ENCODE measurements around the gene PRAME. TPM values are rescaled to one million over a fixed set of nuclear protein-coding genes. Genes with fewer than 3 reads are reported as not detected.

PRAME gene
- total and polyA plus RNA-seq, 2 experiments from 2014 or later, result not detected

GRCh38 chr22:22555596-22555995, 3.5 kb downstream of the PRAME start:
- Histone ChIP-seq H3K36me3 (no peaks in the 10 kb centered on the region), H3K4me3 (no peak overlapping the region), H3K27me3 (no peaks in the 10 kb centered on the region), H3K27ac (no peak overlapping the region), H3K9me3 (ENCODE audit: low read depth) (no peaks in the 10 kb centered on the region), H3K4me1 (ENCODE audit: low read depth) (no peaks in the 10 kb centered on the region)
- no peak for DNase-seq (ENCODE audit: low read depth in 1 of 2, low spot score in 1 of 2)
- no peak for TF ChIP-seq CTCF (IDR thresholded peaks at IDR 0.05; ENCODE audit: low read depth, low read length)

- Histone ChIP-seq H3K4me3 (no peak overlapping the region), H3K27me3 (no peaks in the 10 kb centered on the region), H3K9me3 (ENCODE audit: low read depth) (no peaks in the 10 kb centered on the region), H3K36me3 (no peaks in the 10 kb centered on the region), H3K27ac (no peak overlapping the region), H3K4me1 (ENCODE audit: low read depth) (no peaks in the 10 kb centered on the region)
- peak in 1 of 2 donors; percentile 6 for DNase-seq (ENCODE audit: low read depth in 1 of 2, low spot score in 1 of 2)
- no peak for TF ChIP-seq CTCF (IDR thresholded peaks at IDR 0.05; ENCODE audit: low read depth, low read length)
Measured at GRCh38 chr22:22554587-22555284, 4.3 kb downstream of the PRAME start.

- H3K27me3 ChIP-seq, result no peaks in the 10 kb centered on the region
- H3K36me3 ChIP-seq, result no peaks in the 10 kb centered on the region
Measured at GRCh38 chr22:22553735-22554586, 5.1 kb downstream of the PRAME start.

GRCh38 chr22:22553141-22553540, 5.9 kb downstream of the PRAME start:
- no peaks in the 10 kb centered on the region for H3K9me3 ChIP-seq (ENCODE audit: low read depth)
- no peak for TF ChIP-seq CTCF (IDR thresholded peaks at IDR 0.05; ENCODE audit: low read depth, low read length)
- DNase-seq (ENCODE audit: low read depth in 1 of 2, low spot score in 1 of 2), result no peak
- no peaks in the 10 kb centered on the region for H3K36me3 ChIP-seq
- no peak overlapping the region for H3K27ac ChIP-seq
- H3K27me3 ChIP-seq, result no peaks in the 10 kb centered on the region
- no peak overlapping the region for H3K4me3 ChIP-seq
- no peaks in the 10 kb centered on the region for H3K4me1 ChIP-seq (ENCODE audit: low read depth)

More at GRCh38 chr22:22553735-22554586, 5.1 kb downstream of the PRAME start:
- Histone ChIP-seq H3K4me1 (ENCODE audit: low read depth) (no peaks in the 10 kb centered on the region), H3K9me3 (ENCODE audit: low read depth) (no peaks in the 10 kb centered on the region), H3K4me3 (no peak overlapping the region), H3K27ac (no peak overlapping the region)
- no peak for DNase-seq (ENCODE audit: low read depth in 1 of 2, low spot score in 1 of 2)
- no peak for TF ChIP-seq CTCF (IDR thresholded peaks at IDR 0.05; ENCODE audit: low read depth, low read length)

GRCh38 chr22:22552630-22553029, 6.4 kb downstream of the PRAME start:
- H3K27me3 ChIP-seq, result no peaks in the 10 kb centered on the region
- H3K36me3 ChIP-seq, result no peaks in the 10 kb centered on the region
- H3K4me3 ChIP-seq, result no peak overlapping the region
- H3K27ac ChIP-seq, result no peak overlapping the region
- DNase-seq (ENCODE audit: low read depth in 1 of 2, low spot score in 1 of 2), result peak in 1 of 2 donors; percentile 11
- TF ChIP-seq CTCF (IDR thresholded peaks at IDR 0.05; ENCODE audit: low read depth, low read length), result peak; percentile 4
- H3K4me1 ChIP-seq (ENCODE audit: low read depth), result no peaks in the 10 kb centered on the region
- H3K9me3 ChIP-seq (ENCODE audit: low read depth), result no peaks in the 10 kb centered on the region
